ENCODE measurements around the gene LRRC36. TPM values are rescaled to one million over a fixed set of nuclear protein-coding genes. Genes with fewer than 3 reads are reported as not detected.
A peak's percentile ranks its signal among the peaks of the same experiment; 100 is the strongest.

The LRRC36 gene
- total and polyA plus RNA-seq, 2 of the 8 experiments (the other 6 are each of a cell fraction or from before 2014, with no cell fraction given), result 0.15 TPM; not detected in 1

DNA sequence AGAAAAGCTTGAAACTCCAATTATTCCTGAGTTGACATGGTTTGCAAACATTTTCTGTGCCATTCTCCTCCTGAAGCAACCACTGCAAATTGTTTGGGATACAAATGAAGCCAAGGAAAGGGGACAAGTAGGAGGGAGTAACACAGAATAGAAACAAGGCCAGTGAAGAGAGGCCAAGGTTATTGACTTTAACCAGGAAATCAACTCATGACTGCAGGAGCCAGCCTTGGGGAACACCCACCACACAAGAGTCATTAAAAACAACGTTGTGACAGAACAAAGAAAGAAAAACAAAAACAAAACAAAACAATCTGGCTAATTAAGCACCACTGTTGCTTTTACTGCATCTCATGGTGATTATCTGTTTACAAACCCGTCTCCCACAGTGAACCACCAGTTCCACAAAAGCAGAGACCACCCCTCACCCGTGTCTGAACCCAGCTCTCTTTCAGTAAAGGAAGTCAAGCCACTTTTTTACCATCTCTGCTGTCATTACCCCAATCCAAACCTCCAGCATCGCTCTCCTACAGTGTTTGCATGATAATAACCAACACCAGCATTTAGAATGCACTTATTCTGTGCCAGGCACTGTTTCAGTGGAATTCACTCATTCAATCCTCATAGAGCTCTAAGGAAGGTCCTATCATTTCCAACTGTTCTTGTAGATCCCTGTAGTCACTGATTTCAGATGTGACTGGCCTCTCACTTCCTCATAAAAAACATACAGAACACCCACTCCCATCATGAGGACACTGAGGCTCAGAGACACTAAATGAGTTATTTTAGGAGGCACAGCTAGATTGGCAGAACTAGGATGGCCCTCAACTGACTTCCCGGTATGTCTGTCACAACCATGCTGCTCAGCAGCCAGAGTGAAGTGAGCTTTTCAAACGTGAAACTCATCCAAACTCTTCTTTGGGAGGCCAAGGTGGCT lies 87.6 kb downstream of the LRRC36 start:
- Histone ChIP-seq H2BK5ac (ENCODE audit: low read depth, low read length) (no peak overlapping the region), H3K79me1 (ENCODE audit: low read depth, low read length) (no peaks in the 10 kb centered on the region), H3K9me3 (ENCODE audit: insufficient read depth in 2 of 2, low read depth in 1 of 2, low read length in 1 of 2) (no peaks in the 10 kb centered on the region), H3K18ac (ENCODE audit: extremely low read depth, low read length) (peak overlapping the region; percentile 28; the same call in 1 of the 2 replicates), H3K36me3 (ENCODE audit: control insufficient read depth in 2 of 4, insufficient read depth in 4 of 4, low read length in 3 of 4) (no peaks in the 10 kb centered on the region), H3K4me2 (ENCODE audit: insufficient read depth in 1 of 2, low read depth in 2 of 2, low read length in 2 of 2) (peak overlapping the region; percentile 15 to 17; a peak in 2 of 4 replicates), H3K27me3 (replicated peaks in 1 of 4; ENCODE audit: control insufficient read depth in 3 of 4, extremely low read depth in 1 of 4, insufficient read depth in 3 of 4, low read length in 3 of 4) (no peaks in the 10 kb centered on the region; a peak in 2 of 7 replicates), H3K79me2 (ENCODE audit: control insufficient read depth in 1 of 2, insufficient read depth in 2 of 2, low read length in 2 of 2) (no peaks in the 10 kb centered on the region), H3K23ac (ENCODE audit: insufficient read length) (no peak overlapping the region), H3K56ac (replicated peaks; ENCODE audit: insufficient read length, low read depth, low read length) (no peak overlapping the region), H3K9ac (replicated peaks in 1 of 4; ENCODE audit: extremely low read depth in 1 of 4, low read depth in 3 of 4, low read length in 3 of 4) (no peak overlapping the region), H3K4me3 (ENCODE audit: extremely low read depth in 1 of 4, insufficient read depth in 2 of 4, low read depth in 3 of 4, low read length in 4 of 4) (no peak overlapping the region), H2BK20ac (ENCODE audit: low read length) (no peak overlapping the region), H3K27ac (ENCODE audit: low read depth, low read length) (no peak overlapping the region), H3K23me2 (ENCODE audit: low read depth, low read length) (peaks cover 4% of the 10 kb centered on the region; the same call in 1 of the 2 replicates), H4K20me1 (replicated peaks in 1 of 2; ENCODE audit: control insufficient read depth in 1 of 2, insufficient read depth in 2 of 2, low read length in 2 of 2) (no peaks in the 10 kb centered on the region), H4K91ac (replicated peaks; ENCODE audit: insufficient read length, low read length) (no peak overlapping the region), H2AFZ (ENCODE audit: low read length) (no peak overlapping the region), H2AK5ac (ENCODE audit: low read depth, low read length) (no peak overlapping the region), H3K4me1 (replicated peaks in 1 of 4; ENCODE audit: control insufficient read depth in 3 of 4, insufficient read depth in 4 of 4, low read length in 3 of 4) (peaks cover 0 to 14% (median 2%) of the 10 kb centered on the region in 4 experiments; a peak in 5 of 7 replicates), H2BK15ac (ENCODE audit: low read length) (0 out of 2 replicates have a peak overlapping the region, but pooled peaks have one; percentile 40), H4K8ac (ENCODE audit: extremely low read depth, insufficient read depth, low read length) (no peak overlapping the region), H4K5ac (ENCODE audit: insufficient read length, low read depth, low read length) (no peak overlapping the region), H2BK120ac (replicated peaks; ENCODE audit: low read depth, low read length) (no peak overlapping the region), H2BK12ac (ENCODE audit: low read depth, low read length) (no peak overlapping the region), H3K14ac (ENCODE audit: insufficient read length) (no peak overlapping the region), H3K4ac (replicated peaks; ENCODE audit: insufficient read length, low read depth, low read length) (no peak overlapping the region)
- DNase-seq (ENCODE audit: low read depth in 1 of 2, low spot score in 2 of 2) (no peak), FAIRE-seq (peak; percentile 75)
- ChIA-PET CTCF (ENCODE audit: partially characterized antibody) (interaction anchor here (0.6 to 32.4 kb wide), 12 partner anchors 3 to 80 kb away, joined by 3 to 476 read pairs (median 5); partner anchors contain the start of genes HSD11B2, TPPP3 and ZDHHC1), POLR2A (ENCODE audit: partially characterized antibody) (interaction anchor here (0.9 to 3.1 kb wide), 4 partner anchors 9 to 18 kb away, joined by 3 to 14 read pairs (median 5); no protein-coding TSS in a partner anchor)
- TF ChIP-seq RFX5 (IDR thresholded peaks at IDR 0.05; ENCODE audit: borderline replicate concordance, low read depth, low read length) (no peak), EGR1 (IDR thresholded peaks at IDR 0.05; ENCODE audit: borderline replicate concordance, low read depth, low read length) (0 out of 2 replicates have a peak, but pooled peaks have one; percentile 60)
- WGBS, 2 experiments (ENCODE audit: extremely low coverage in 1 of 2, insufficient coverage in 1 of 2, insufficient read length in 1 of 2, insufficient replicate concordance in 2 of 2, low coverage in 1 of 2, low lambda C conversion rate in 2 of 2, missing lambda C conversion rate in 1 of 2), result 58% methylated on average over 6 of the region's 6 CpGs; no CpG with 5 or more reads in 1 of the 2 experiments
